ENCODE data around the gene GARIN3.

- no peak for TF ChIP-seq CTCF (IDR thresholded peaks at IDR 0.05)
- TF ChIP-seq POLR2A (IDR thresholded peaks at IDR 0.05) = no peak
- no peak for TF ChIP-seq EP300 (IDR thresholded peaks at IDR 0.05)
- TF ChIP-seq POLR2AphosphoS5 (IDR thresholded peaks at IDR 0.05) = no peak
Measured at GRCh38 chr5:157121709-157122108, 44.4 kb downstream of the GARIN3 start.
